H1 (cell line): ENCODE data around the gene WSCD1. TPM values are rescaled to one million over a fixed set of nuclear protein-coding genes. Genes with fewer than 3 reads are reported as not detected.

Source experiments
- CHD7 ChIP-seq: fragments of 300-600 bp; sonication (generic); IDR thresholded peaks from 2 replicates; pipeline ENCODE4 v1.7.1; 2012; ENCODE audit warnings: low read length, moderate library complexity, mild to moderate bottlenecking, inconsistent platforms; ENCODE audit not compliant: insufficient replicate concordance
- CTBP2 ChIP-seq: IDR thresholded peaks from 2 replicates; pipeline ENCODE4 v1.7.0; 2011; ENCODE audit warnings: borderline replicate concordance, mild to moderate bottlenecking, moderate library complexity, mixed read lengths, low read length; ENCODE audit not compliant: insufficient read depth, insufficient read length
- SRF ChIP-seq: IDR thresholded peaks from 2 replicates; pipeline ENCODE4 v1.6.1; 2011; ENCODE audit warnings: mild to moderate bottlenecking, low read depth, low read length, moderate library complexity
- USF2 ChIP-seq: IDR thresholded peaks from 2 replicates; pipeline ENCODE4 v1.6.1; 2011; ENCODE audit warnings: low read length, improper control_type of control experiment
- polyA plus RNA-seq, 7 experiments: library from polyadenylated mRNA; depleted of rRNA in 3 of 7; stranded (reverse) in 5 of 7; unstranded in 2 of 7; fragments of >200 nt in 5 of 7; fragments of 200-250 nt in 2 of 7; gene quantifications; 1 replicate in 5 of 7; 2 replicates in 1 of 7; 4 replicates in 1 of 7; pipeline versions ENCODE4 v1.2.1 to v1.2.3, GENCODE V29; 2011 to 2013; ENCODE audit warnings: missing spikeins in 2 of 7, mixed read lengths in 2 of 7
- total RNA-seq: library from RNA; stranded (reverse); fragmentation: NEBNext Ultra II Directional; extraction: Animal tissue kit (Norgen Biotek cat#: 25700); gene quantifications from 2 replicates; pipeline ENCODE4 v1.2.1, GENCODE V29; 2021

WSCD1 gene
- total and polyA plus RNA-seq, 2 of the 8 experiments (the other 6 are each of a cell fraction or from before 2014, with no cell fraction given) = 21.9 to 39.0 TPM

- no peak for TF ChIP-seq CHD7
- no peak for TF ChIP-seq CTBP2
- no peak for TF ChIP-seq SRF
- TF ChIP-seq USF2 = no peak
Measured at GRCh38 chr17:6100146-6100545, 30.0 kb downstream of the WSCD1 start (continued).
